Measurements from ENCODE around the gene AGAP1. TPM values are rescaled to one million over a fixed set of nuclear protein-coding genes. Genes with fewer than 3 reads are reported as not detected.

AGAP1 gene
- polyA plus RNA-seq, 5 donors, result 14.7 to 19.2 (median 18.4) TPM

DNA sequence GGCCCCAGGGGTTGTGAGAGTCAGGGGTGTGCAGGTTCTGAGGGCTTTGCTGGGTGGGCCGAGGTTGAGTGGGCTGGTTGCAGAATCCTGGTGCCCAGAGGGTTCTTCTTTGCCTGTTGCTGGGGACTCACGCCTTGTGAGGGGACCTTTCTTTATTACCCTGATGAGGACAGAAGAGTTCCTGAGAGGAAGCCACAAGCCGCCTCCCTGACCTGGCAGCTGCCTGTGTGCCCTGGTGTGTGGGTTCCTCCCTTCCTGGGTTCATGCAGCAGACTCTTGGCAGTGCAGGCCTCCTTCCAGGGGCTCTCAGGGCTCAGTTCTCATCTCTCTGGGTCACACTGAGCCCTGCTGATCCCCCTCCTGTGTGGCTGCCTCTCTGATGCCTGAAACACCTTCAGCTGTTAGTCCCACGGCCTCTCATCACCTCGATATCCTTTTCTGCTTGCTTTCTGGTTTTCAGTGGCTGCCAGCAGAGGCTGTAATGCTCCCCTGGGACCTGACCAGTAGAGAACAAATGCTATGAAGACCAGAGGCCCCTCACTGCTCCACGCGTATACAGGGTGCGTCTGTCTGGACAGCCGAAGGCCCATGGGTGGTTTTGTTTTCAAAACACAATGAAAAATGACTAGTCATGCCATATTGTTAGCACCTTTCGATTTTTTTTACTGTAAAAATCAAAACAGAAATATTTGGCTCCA is 191.3 kb downstream of the AGAP1 start:
- DNase-seq, result no peak

GRCh38 chr2:235688511-235689426 is 194.9 kb downstream of the AGAP1 start:
- DNase-seq, result no peak

DNA sequence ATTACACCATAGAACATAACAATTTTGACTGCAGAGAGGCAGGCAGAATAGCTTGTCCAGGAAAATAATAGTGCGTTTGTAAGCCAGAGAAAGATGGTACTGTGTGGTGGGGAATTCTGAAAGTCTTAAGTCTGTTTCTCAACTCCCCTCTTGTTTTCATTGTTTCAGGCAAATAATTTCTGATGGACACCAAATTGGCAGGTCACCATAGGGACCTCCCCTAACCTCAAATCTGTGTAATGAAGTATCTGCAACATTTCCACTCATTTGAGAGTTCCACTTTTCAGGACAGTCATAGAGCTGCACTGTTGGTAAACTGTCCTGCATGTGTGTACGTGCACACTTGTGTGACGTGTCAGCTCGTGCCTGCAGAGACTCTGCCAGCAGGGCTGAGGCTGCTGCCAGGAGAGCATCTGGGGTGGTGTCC is 195.6 kb downstream of the AGAP1 start:
- DNase-seq, result no peak

DNA sequence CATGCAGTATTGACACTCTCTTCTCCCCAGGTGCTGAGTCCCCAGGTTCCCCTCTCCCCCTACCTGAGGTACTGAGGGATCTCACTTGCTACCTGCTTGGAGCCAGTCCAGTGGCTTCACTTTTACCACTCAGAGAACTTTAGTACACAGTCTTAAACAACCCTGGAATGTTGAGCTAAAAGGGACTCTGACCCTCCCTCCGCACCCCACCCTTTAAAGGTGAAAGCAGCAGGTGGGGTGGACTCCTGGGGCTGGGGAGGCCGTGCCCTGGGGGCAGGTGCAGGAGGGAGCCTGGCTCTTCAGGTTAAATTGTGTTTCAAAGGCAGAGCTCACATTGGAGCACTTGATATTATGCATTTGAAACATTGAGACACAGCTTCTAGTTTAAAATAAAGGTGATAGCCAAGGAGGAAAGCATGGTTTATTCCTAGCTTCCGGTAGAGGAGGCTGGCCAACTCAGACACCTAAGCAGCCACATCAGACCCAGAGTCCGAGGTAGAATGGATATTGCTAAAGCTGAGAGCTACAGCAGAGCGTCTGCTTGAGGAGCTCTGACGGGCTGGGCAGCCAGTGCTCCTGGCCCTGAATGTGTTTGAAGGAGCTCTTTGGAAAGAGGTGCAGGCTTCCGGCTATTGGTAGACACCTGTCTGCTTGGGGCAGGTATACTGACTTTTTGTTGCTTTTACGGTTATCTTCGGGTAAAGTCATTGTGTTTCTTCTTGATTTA is 196.4 kb downstream of the AGAP1 start:
- peak in 1 of 2 donors; percentile 10 for DNase-seq

- DNase-seq, result no peak
Measured at GRCh38 chr2:235690809-235691450, 197.1 kb downstream of the AGAP1 start.

DNA sequence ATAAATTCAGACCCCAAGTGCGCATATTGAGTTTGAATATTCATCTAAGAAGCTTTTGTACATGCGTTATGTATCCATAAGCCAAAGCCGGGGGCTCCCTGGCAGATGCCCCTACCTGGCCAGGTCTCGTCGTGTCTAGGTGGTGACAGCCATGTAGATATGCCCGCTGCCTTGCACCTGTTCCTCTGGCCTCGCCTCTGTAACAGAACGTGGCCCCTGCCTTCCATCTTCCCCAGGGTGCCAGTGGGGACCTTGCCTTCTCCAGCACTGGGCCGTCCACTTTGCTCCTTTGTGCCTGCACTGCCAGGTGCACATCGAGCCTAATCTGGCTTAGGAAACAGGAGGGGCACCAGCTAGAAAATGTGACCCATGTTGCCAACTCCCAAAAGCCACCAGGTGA is 198.2 kb downstream of the AGAP1 start:
- DNase-seq, result no peak

- no peak for DNase-seq
Measured at GRCh38 chr2:235692671-235693171, 198.9 kb downstream of the AGAP1 start.

GRCh38 chr2:235693279-235693678 is 199.4 kb downstream of the AGAP1 start:
- no peak for DNase-seq

DNA sequence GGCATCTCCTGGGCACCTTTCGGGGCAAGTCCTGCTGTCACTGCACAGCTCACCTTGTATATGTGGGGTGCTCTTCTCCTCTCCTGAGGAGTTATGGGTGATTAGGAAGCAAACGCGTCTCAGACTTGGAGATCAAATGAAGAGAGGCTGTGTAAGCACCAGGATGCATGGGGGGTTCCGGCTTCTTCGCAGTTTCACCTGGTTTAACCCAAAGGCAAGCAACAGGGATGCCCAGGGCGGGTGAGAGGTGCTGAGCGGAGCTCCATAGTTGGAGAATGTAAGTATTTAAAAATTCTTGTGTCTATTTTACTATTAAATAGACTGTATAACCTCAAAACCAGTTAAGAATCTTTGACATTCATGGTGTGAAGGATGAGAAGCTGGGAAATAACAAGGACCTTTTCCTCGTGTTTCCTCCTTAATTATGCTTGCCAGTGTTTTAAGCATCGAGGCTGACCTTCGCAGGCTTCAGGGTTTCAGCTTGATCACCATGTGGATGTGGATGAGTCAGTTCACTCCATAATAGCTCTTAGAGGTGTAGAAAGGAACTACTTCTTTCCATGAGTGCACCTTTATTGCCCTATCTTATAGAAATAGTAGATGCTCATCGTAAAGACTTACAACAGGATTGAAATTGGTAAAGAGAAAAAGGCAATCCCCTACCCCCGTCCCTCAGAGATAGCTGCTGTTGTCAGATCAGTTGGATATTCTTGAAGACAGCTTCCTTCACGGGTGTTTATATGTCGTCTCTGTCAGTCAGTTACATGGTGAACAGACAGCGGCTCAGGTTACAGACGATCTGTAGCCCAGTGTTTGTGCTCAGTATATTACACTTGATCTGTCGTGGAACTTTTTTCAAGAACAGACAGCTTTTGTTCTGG is 201.1 kb downstream of the AGAP1 start:
- DNase-seq, result no peak

DNA sequence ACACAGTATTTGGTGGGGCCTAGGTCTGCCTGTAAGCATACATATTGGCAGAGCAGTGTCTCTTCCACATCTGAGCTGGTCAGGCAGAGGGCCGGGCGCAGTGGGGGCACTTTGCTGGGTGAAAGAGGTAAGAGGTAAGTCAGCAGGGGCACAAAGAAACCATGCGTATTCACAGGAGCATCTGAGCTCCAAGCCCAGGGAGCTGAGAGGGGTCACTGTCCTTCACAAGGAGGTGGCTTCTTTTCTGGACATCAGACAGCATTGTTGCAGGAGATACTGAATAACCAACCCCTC is 201.7 kb downstream of the AGAP1 start:
- no peak for DNase-seq

- DNase-seq, result no peak
Measured at GRCh38 chr2:235697041-235697440, 203.2 kb downstream of the AGAP1 start.

DNA sequence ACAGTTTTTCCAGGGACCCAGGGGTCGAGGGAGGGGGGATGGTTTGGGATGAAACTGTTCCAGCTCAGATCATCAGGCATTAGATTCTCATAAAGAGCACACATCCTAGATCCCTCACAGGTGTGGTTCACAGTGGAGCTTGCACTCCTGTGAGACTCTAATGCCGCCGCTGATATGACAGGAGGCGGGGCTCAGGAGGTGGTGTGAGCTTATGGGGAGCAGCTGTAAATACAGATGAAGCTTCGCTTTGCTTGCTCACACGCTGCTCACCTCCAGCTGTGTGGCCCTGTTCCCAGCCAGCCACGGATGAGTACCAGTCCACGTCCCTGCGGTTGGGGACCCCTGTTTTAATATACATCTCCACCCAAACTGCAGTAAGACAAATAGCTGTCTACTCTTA is 204.2 kb downstream of the AGAP1 start:
- DNase-seq, result no peak

- DNase-seq, result no peak
Measured at GRCh38 chr2:235698491-235698890, 204.6 kb downstream of the AGAP1 start.

GRCh38 chr2:235699576-235699975 is 205.7 kb downstream of the AGAP1 start:
- DNase-seq, result no peak

GRCh38 chr2:235701206-235701981 is 207.6 kb downstream of the AGAP1 start:
- DNase-seq, result no peak

GRCh38 chr2:235702186-235702585 is 208.3 kb downstream of the AGAP1 start:
- DNase-seq, result no peak

GRCh38 chr2:235703711-235704295 is 210.0 kb downstream of the AGAP1 start:
- DNase-seq, result no peak

- no peak for DNase-seq
Measured at GRCh38 chr2:235705296-235705695, 211.5 kb downstream of the AGAP1 start.

GRCh38 chr2:235706506-235706905 is 212.7 kb downstream of the AGAP1 start:
- DNase-seq, result no peak
